Cerebellar nuclear complex (tissue), 1 donor: ENCODE results near the gene RNF125.
"Not testable (repeated sequence)": the region's sequence is repeated elsewhere in the genome, so short reads cannot be mapped to it uniquely, and the experiment has no call there.

ENCODE experiments used
- DNase-seq, 2 experiments: peaks; one replicate each; lab custom pipeline; 2025; lab: John Stamatoyannopoulos, UW

Gene RNF125

GRCh38 chr18:32018331-32019250, at the start of gene RNF125:
TSS of gene RNF125 (plus strand) at chr18:32018825. CDS start at chr18:32018864, 39 bp downstream.
- DNase-seq = no peak

- no peak for DNase-seq
Observed at GRCh38 chr18:31970617-31971016, 48.0 kb upstream of the RNF125 start.

- DNase-seq = no peak
Observed at GRCh38 chr18:31973929-31974546, 44.6 kb upstream of the RNF125 start.

- no peak for DNase-seq
Observed at GRCh38 chr18:31976242-31976641, 42.4 kb upstream of the RNF125 start.

GRCh38 chr18:31977270-31977872, 41.3 kb upstream of the RNF125 start:
- DNase-seq = no peak

GRCh38 chr18:31978616-31979015, 40.0 kb upstream of the RNF125 start:
- no peak for DNase-seq

GRCh38 chr18:31979714-31980113, 38.9 kb upstream of the RNF125 start:
- DNase-seq = no peak

GRCh38 chr18:31980863-31981262, 37.8 kb upstream of the RNF125 start:
- no peak for DNase-seq

- no peak for DNase-seq
Observed at GRCh38 chr18:31983020-31983419, 35.6 kb upstream of the RNF125 start.

GRCh38 chr18:31983976-31984375, 34.6 kb upstream of the RNF125 start:
- no peak for DNase-seq

GRCh38 chr18:31990823-31991222, 27.8 kb upstream of the RNF125 start:
- no peak for DNase-seq

- DNase-seq = no peak
Observed at GRCh38 chr18:31996007-31996406, 22.6 kb upstream of the RNF125 start.

- no peak for DNase-seq
Observed at GRCh38 chr18:31998880-31999412, 19.7 kb upstream of the RNF125 start.

GRCh38 chr18:32001141-32001540, 17.5 kb upstream of the RNF125 start:
- not testable (repeated sequence) for DNase-seq

- not testable (repeated sequence) for DNase-seq
Observed at GRCh38 chr18:32003822-32004221, 14.8 kb upstream of the RNF125 start.

GRCh38 chr18:32010124-32010721, 8.4 kb upstream of the RNF125 start:
- no peak for DNase-seq

GRCh38 chr18:32011193-32011592, 7.4 kb upstream of the RNF125 start:
- no peak for DNase-seq

- DNase-seq = no peak
Observed at GRCh38 chr18:32019251-32019948, 775 bp downstream of the RNF125 start.

GRCh38 chr18:32019949-32020625, 1.5 kb downstream of the RNF125 start:
- DNase-seq = not testable (repeated sequence)

GRCh38 chr18:32021756-32022564, 3.3 kb downstream of the RNF125 start:
- no peak for DNase-seq
